Endothelial cell of hepatic sinusoid (primary cell): ENCODE results near the gene P4HA2.

Experiments used
- in situ Hi-C: cut with HindIII; loops from 2 replicates; pipeline ENCODE4 v1.10.0; 2017; ENCODE audit warnings: low sequenced_read_pairs

Gene P4HA2

DNA sequence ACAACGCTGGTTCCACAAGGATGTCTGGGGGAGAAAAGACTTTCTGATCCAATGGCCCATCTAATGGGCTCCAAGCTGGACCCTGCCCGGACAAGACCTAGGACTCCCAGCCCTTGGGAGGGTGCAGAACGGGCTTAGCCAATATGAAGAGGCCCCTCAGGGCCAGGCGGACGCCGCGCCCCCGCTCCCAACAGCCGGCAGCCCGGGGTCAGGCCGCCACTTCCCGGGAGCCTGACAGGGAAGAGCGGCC, 493 bp downstream of the P4HA2 start:
- in situ Hi-C loops = loop anchor here (5.0 kb wide), 1 partner anchor 35 kb away; no protein-coding TSS in a partner anchor

DNA sequence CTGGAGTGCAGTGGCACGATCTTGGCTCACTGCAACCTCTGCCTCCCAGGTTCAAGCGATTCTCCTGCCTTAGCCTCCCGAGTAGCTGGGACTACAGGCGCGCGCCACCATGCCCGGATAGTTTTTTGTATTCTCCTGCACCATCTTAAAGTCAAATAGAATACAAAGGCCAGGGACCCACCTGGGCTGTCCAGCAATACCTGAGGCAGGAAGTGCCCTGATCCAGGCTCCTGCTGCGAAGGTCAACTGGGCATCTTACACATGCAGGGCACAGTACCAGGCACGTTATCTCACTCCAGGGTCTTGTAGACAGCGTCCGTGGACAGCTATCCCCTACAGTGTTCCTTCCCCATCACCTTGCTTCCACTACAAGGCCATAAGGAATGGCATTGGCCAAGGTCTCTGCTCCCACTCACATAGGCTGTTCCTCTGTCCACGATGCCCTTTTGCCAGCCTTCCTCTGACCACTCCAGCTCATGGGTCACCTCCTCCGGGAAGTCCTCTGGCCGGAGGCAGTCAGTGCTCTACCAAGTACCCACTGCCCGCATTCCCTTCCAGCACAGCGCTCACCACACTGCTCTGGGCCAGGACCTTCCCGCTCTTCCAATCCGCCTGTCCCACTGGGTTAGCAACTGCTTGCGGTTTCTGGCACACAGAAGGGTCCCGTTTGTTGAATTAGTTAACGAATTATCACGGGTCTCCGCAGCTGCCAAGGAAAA, 978 bp downstream of the P4HA2 start:
- in situ Hi-C loops = loop anchor here (5.0 kb wide), 1 partner anchor 36 kb away; no protein-coding TSS in a partner anchor

DNA sequence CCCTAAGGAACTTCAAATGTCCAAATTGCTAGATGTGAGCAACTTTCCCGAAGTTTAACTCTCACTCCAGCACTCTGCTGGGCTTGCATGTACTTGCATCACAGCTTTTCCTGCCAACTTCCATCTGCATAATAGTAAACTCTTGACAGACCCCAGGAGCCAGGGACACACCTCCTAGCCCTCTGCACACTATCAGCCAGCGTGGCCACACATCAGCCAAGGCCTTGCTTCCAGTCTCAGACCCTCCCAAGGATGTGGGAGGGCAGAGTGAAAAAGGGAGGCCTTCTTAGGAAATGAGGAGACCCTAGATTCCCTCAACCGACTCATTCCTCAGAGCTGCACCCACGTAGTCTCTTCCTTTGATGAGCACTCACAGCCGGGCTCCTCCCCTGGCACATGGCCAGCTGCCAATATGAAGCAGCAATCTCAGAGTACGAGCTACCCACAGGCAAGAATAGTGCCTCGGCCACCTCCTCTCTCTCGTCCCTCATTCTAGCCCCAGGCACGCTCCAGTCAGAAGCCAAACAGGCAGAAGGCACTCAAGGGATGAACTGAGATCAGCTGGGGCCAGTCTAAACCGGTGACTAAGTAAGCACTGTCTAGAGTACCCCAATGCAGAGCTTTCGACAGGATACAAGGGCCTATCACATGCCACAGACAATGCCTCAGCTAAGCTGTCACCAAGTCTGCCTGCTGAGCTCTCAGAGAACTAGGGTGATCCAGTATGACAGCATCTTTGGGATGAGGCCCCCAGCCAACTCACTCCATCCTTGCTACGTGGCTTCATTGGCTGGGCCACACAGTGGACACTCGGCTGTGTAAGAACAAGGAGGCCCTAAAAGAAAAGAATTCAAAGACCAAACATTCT, 2.3 kb downstream of the P4HA2 start:
- in situ Hi-C loops = loop anchor here (5.0 kb wide), 1 partner anchor 37 kb away; no protein-coding TSS in a partner anchor

DNA sequence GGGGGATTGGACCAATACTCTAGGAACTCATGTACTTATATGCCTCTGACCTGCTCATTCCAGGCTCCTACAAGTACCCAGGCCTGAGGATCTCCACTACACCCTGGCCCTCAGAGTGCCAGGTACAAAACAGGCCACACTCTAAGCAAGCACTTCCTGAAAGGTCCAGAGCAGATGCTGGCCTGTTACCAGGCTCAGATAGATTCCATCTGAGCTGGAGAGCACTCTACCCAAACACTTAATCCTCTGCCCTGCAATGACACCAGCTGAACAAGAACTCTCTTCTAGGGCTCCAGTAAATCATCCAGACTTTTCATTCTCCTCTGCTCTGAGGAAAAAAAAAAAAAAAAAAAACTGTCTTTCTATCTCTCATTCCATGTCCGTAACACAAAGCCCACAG, 2.9 kb downstream of the P4HA2 start:
- in situ Hi-C loops = loop anchor here (5.0 kb wide), 1 partner anchor 38 kb away; no protein-coding TSS in a partner anchor

DNA sequence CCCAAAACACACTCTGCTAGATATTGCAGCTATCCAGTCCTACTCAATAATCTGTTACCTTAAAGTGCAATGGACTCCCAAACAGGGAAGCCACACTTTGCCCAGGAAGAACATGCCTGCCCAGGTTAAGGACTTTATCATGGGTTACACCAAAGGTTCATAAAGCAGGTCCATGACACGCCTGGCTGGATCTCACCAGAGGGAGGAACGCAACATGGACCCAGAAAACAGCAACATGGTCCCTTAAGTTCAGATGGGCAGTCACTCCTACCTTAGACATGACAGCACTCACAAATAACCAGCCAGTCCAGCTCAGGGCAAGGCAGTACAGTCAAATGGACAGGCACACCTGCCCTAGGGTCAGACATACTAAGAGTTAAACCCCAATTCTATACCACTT, 3.8 kb downstream of the P4HA2 start:
- in situ Hi-C loops = no loop called here

DNA sequence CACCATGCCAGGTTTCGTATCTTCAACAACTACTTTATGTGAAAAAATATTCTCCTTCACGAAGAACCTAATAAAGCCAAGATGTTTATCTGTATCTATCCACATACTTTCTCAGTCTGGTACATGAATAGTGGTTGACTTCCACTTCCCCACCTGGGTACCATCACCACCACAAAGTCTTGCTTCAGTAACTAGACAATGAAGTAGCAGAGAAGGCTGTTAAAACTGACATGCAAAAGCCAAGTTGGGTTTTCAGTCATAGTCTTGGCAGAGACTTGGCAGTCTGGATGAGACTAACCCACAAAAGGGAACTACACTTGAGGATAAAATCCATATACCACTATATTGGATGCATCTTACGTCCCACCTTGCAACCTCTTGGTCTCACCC, 5.0 kb downstream of the P4HA2 start:
- in situ Hi-C loops = no loop called here

DNA sequence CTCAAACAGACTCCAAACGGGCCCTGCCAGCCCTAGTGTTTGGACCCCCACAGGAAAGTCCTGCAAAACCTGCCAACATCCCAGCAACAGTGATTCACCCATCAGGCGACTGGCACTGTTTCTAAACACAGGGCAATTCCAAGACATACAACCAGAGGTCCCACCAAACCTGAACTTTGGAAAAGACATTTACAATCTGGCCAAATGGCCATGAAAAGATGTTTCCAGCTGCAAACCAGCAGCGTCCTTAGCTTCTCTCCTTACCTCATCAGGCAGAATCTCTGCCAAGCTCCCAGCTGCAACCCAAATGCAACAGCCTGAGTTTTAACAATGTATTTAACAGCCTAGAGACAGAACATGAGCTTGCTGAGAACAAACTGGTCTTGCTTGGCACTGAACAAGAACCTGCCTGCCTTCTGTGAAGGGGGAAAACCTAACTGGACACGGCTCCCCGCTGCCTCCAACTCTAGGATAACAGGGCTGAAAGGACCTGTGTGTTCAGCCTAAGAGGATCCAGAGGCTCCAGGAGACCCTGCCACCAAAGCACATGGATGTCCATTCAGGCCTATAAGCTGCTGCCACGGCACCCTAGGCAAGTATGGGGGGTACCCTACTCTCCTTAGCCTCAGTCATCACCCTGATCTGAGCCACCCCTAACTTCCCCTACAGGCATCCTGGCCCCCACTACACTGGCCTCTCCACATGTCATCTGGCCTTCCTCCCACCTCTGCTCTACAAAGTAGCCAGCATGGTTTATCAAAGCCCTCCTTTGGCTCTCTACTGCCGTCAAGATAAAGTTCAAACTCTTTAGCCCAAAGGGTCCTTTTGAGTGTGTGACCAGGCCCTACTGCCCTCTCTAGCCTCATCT, 5.6 kb downstream of the P4HA2 start:
- in situ Hi-C loops = no loop called here

DNA sequence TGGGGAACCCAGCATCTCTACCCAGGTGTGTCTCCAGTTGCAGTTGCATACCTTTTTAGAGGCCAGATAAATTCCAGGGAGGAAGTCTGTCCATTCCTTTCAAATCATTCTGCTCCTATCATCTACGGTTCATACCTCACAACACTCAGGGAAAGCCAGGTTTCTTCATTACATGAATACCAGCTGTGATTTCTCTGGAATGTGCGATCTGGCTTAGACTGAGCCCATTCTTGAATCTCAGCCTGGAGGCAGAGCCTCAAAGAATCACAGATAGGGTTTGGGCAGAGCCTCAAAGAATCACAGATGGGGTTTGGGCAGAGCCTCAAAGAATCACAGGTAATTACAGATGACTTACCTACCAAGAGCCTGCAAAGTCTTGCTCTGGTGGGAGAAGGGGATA, 7.2 kb downstream of the P4HA2 start:
- in situ Hi-C loops = no loop called here

DNA sequence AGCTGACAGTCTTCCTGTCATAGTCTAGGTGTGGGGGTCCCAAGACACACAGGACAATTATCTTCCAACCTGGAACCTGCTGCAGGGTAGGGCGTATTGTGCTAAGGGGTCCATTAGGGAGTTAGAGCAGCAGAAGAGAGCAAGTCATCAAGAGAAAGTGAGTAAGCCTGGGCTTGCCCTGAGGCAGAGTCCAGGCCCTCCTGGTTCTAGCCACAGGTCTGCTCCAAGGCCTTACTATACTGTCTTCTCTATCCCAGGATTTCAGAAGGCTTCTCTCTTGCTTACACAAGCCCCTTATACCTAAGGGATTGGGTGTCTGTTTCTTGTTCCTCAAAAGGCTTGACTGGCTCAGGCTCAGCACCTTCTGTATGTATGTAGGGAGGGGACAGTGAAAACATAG, 7.7 kb downstream of the P4HA2 start:
- in situ Hi-C loops = loop anchor here (5.0 kb wide), 1 partner anchor 78 kb away; no protein-coding TSS in a partner anchor

DNA sequence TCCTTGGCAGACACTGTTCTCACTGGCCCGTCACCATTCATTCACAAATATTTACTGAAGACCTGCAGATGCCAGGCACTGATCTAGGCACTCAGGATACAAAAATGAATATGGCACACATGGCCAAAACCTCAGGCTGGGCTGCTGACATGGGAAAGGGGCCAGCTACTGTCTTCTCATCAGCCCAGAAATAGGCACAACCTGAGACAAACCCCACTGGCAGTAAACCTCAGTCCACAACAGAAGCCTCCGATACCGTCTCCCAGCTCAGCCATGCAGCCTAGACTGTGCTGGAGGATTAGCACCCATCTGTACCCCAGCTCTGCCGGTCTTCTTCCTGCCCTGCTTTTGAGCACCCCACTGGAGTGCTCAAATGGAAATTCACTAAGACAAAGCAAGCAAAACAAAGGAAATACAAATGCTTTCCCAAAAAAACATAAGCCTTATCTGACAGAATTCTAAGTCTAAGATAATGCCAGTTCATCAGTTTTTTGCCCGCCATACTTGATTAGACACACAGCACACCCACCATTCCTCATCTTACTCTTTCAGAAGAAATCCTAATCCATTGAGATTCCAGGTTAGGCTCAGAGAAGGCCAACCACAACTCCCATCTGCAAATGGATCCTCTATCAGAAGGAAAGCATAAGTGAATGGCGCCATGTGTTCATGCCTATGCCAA, 8.2 kb downstream of the P4HA2 start:
- in situ Hi-C loops = loop anchor here (5.0 kb wide), 1 partner anchor 77 kb away; no protein-coding TSS in a partner anchor

DNA sequence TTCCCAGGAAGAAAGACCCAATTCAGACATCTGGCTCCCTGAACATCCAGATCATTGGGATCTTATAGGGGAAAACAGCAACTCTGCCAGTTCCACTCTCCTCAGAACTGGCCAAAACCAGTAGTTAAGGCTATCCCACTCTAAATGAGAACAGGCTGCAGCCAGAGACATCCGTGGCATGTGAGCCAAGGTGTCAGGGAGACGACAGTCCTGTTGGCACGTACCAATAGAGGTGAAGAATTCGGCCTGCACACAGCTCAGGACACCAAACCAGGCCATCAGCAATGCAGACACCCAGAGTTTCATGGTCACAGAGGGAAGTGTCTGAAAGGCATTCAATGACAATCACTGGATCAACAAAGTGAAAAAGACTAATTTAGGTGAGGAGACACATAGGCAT, 9.3 kb downstream of the P4HA2 start:
- in situ Hi-C loops = loop anchor here (5.0 kb wide), 1 partner anchor 76 kb away; no protein-coding TSS in a partner anchor

DNA sequence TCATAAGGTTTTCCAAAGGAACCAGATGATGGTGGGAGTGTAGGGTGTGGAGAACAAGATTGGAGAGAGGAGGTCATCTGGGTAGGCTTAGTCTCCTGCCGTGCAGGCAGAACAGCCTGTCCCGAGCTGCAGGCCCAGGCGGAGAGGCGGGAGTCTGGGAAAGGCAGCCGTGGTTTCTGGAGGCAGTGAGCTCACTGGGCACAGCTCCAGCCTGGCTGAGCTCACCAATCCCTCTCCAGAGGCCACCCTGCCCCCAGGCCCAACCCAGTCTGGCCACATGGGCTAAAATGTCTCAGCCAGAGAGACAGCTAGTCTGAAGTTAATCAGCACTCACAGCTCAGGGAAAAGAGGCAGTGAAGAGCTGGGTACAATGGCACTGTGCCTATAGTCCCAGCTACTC, 12.3 kb downstream of the P4HA2 start:
- in situ Hi-C loops = loop anchor here (5.0 kb wide), 1 partner anchor 73 kb away; no protein-coding TSS in a partner anchor

DNA sequence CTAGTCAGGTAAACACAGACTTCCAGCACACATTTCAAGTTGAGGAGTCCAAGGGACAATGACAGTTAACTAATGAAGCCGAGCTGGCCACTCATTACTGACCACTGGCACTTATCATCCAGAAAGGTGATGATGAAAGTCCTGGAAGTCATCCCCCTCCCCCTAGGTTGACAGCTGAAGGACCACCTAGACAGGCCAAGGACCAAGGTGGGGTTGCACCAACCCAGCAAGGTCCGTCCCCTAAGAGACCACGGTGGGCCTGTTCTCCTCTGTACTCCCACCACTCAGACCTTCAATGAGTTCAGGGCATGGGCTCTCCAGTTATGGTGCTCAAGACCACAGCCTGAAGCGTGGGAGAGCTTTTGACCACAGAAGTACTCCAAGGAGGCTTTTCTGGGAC, 13.2 kb downstream of the P4HA2 start:
- in situ Hi-C loops = no loop called here

DNA sequence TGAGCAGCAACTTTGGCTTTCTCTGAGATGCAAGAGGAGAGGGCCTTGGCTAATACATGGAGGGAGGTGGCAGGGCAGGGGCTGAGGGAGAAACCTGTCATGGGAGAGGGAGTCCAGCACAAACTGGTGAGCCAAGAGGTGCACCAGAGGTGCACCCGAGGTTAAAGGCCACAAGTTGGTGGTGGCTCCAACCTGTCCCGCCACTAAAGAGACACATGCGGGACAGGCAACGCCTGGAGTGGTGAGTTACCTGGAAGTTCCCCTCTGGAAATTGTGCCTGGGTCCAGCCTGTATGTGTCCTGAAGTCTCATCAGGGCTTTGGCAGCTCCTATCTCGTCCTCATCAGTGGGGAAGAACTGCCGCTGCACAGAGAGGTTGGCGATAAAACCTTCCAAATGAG, 14.0 kb downstream of the P4HA2 start:
- in situ Hi-C loops = no loop called here

DNA sequence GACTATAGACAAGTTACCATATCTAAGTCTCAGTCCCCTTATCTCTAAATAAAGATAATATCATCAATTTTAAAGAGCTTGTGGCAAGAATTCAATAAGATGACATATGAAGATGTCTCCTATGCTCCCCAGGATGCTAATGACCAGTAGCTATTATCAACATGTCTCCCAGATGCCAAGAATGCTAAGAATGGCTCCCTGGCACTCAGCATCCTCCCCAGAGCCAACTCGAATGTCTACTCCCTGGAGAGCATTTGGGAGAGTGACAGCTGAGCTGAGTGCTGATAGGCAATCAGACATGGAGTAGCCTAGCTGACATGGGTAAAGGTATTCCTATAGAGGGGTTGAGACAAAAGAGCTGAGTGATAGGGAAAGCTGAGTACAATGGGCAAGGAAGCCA, 15.9 kb downstream of the P4HA2 start:
- in situ Hi-C loops = no loop called here

DNA sequence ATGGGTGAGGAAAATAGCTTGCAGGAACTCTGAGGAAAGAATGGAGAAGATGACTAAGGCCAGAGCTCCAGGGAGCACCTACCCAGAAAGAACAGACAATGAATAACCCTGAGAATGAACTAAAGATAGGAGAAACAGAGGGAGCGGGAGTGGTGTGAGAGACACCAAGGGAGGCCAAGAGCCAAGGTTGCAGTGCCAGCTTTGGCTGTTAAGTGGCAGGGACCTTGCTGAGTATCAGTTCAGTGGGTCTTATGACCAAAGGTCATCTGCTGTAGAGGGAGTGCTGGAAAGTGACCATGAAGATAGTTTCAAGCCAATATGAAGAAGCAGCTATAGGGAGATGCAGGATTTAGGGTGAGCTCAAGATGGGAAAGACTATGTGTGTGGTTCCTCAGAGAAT, 16.7 kb downstream of the P4HA2 start:
- in situ Hi-C loops = no loop called here

DNA sequence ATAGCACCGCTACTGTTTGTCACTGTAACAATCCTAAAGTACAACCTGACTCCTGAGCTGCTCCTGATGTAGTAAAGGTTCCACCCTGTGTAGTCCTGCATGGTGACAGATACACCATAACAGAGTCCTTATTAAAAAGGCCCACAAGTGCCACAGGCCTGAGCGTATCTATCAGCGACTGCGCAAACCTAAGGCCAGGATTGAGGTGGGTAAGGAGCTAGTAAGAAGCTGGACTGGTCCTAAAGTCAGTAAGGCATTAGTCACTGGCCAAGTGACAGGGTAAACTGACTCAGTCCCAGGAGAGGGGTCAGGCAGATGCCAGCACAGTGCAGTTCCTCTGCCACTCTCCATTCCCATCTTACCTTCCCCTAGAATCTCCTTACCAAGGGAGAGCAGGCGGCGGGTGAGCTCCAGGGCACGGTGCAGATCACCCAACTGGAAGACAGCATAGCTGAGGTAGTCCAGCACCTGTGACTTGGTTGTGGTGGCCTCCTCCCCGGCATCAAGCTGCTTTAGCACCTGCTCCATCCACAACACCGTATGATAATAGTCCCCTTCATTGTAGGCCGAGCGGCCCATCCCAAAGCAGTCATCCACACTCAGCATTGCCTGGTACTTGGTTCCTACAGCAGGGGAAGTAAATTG, 17.6 kb downstream of the P4HA2 start:
- in situ Hi-C loops = no loop called here

DNA sequence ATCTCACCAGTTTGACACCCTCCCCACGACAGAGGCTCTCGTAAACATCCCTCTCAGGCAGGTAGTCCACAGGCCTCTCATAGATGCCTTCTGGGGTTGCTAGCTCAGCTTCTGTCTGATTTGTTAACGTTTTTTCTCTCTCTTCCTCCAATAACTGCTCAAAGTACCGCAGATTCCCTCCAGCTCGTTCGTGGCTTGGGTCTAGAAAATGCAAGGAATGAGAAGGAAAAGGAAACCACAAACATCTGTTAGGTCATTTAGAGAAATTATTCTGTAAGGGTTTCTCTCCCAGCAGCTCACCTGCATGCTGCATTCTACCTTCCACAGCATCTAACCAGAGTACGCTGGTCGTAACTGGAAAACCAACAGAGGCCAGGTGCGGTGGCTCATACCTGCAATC, 18.5 kb downstream of the P4HA2 start:
- in situ Hi-C loops = no loop called here

DNA sequence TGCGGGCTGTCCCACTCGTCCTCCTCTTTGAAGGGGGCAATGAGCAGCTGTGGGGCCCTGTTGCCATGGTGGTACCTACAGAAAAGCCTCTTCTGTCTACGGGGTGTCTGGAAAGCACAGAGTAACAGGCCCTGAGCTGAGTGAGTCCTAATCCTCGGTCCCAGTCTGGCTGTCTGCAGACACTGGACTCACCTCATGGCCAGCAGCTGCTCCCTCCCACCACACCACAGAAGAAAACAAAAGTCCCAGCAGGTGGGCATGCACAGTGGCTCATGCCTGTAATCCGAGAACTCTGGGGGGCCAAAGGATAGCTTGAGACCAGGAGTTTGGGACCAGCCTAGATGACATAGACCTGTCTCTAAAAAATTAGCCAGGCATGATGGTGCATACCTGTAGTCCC, 19.9 kb downstream of the P4HA2 start:
- in situ Hi-C loops = no loop called here

DNA sequence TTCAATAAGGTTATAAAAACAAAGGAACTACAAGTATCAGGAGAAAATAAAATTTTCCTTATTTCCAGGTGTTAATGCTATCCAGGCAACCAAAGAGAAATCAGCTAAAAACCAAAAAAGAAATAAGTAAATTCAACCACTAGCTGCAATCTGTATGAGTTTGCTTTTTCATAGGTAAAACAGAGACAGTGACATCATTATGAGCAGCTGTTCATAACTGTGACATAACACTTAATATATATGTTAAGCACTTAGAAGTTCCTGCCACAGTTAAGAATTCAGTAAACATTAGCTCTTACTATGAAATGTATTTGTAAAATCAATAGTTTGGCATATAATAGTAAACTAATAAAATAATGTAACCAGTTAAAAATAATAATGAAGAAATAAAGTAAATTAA, 20.9 kb downstream of the P4HA2 start:
- in situ Hi-C loops = no loop called here
